Measurements from ENCODE around the gene NEDD9.

GRCh38 chr6:11276228-11276627 is 43.8 kb upstream of the NEDD9 start:
- TF ChIP-seq POLR2AphosphoS5 (IDR thresholded peaks at IDR 0.05; ENCODE audit: low read depth, low read length) = no peak
- no peak for TF ChIP-seq POLR2A (IDR thresholded peaks at IDR 0.05; ENCODE audit: low read depth, low read length)

All from GM12892 (cell line).